ENCODE results near the gene APBA2.

Gene APBA2

GRCh38 chr15:29131840-29132420 is 246.2 kb downstream of the APBA2 start:
- DNase-seq (ENCODE audit: extremely low spot score), result no peak
- CTCF ChIA-PET, result no interaction called here
- POLR2A ChIA-PET, result no interaction called here
- TF ChIP-seq CTCF (IDR thresholded peaks at IDR 0.05; ENCODE audit: control extremely low read depth, extremely low read depth, low read depth, missing control alignments), result no peak

- CTCF ChIA-PET, result no interaction called here
These were observed 247.0 kb downstream of the APBA2 start for GRCh38 chr15:29132735-29133181.

GRCh38 chr15:29133321-29133720 is 247.5 kb downstream of the APBA2 start:
- DNase-seq (ENCODE audit: extremely low spot score), result no peak
- no peak for TF ChIP-seq CTCF (IDR thresholded peaks at IDR 0.05; ENCODE audit: control extremely low read depth, extremely low read depth, low read depth, missing control alignments)
- ChIA-PET POLR2A (no interaction called here), CTCF (interaction anchor here (0.6 kb wide), 1 partner anchor 942 kb away, joined by 3 read pairs; no protein-coding TSS in a partner anchor)

More at GRCh38 chr15:29132735-29133181, 247.0 kb downstream of the APBA2 start:
- no peak for TF ChIP-seq CTCF (IDR thresholded peaks at IDR 0.05; ENCODE audit: control extremely low read depth, extremely low read depth, low read depth, missing control alignments)
- no peak for DNase-seq (ENCODE audit: extremely low spot score)
- POLR2A ChIA-PET, result no interaction called here

- ChIA-PET CTCF (interaction anchor here (0.6 kb wide), 1 partner anchor 941 kb away, joined by 3 read pairs; no protein-coding TSS in a partner anchor), POLR2A (no interaction called here)
- no peak for TF ChIP-seq CTCF (IDR thresholded peaks at IDR 0.05; ENCODE audit: control extremely low read depth, extremely low read depth, low read depth, missing control alignments)
- DNase-seq (ENCODE audit: extremely low spot score), result no peak
These were observed 248.0 kb downstream of the APBA2 start for GRCh38 chr15:29133791-29134190.

- no peak for TF ChIP-seq CTCF (IDR thresholded peaks at IDR 0.05; ENCODE audit: control extremely low read depth, extremely low read depth, low read depth, missing control alignments)
- POLR2A ChIA-PET, result no interaction called here
- CTCF ChIA-PET, result interaction anchor here (0.6 kb wide), 1 partner anchor 941 kb away, joined by 3 read pairs; no protein-coding TSS in a partner anchor
- DNase-seq (ENCODE audit: extremely low spot score), result no peak
These were observed 248.5 kb downstream of the APBA2 start for GRCh38 chr15:29134239-29134638.

- ChIA-PET CTCF (no interaction called here), POLR2A (no interaction called here)
- no peak for DNase-seq (ENCODE audit: extremely low spot score)
These were observed 249.0 kb downstream of the APBA2 start for GRCh38 chr15:29134641-29135308.

More at GRCh38 chr15:29134641-29135308, 249.0 kb downstream of the APBA2 start:
- no peak for TF ChIP-seq CTCF (IDR thresholded peaks at IDR 0.05; ENCODE audit: control extremely low read depth, extremely low read depth, low read depth, missing control alignments)
